GM21515 (cell line): ENCODE results near the gene PDCD2.
"Not testable (repeated sequence)": the region's sequence is repeated elsewhere in the genome, so short reads cannot be mapped to it uniquely, and the experiment has no call there.

Source experiments
- ATAC-seq: cut with Tn5 transposase; IDR thresholded peaks from one replicate; pipeline ENCODE4 v1.9.1; 2021; ENCODE audit not compliant: unreplicated experiment

The PDCD2 gene

GRCh38 chr6:170552765-170553533 is 31.5 kb downstream of the PDCD2 start, which contains the start of gene PSMB1:
Gene PSMB1, minus strand, starts transcription at chr6:170553307. Its CDS starts 65 bp downstream, at chr6:170553242.
- peak; percentile 56 for ATAC-seq

GRCh38 chr6:170545405-170545804 is 39.0 kb downstream of the PDCD2 start:
- ATAC-seq, result no peak

- ATAC-seq, result no peak
These were observed 42.3 kb downstream of the PDCD2 start for GRCh38 chr6:170542031-170542719.

GRCh38 chr6:170537329-170537728 is 47.1 kb downstream of the PDCD2 start:
- no peak for ATAC-seq

- ATAC-seq, result no peak
These were observed 47.8 kb downstream of the PDCD2 start for GRCh38 chr6:170536671-170537070.

GRCh38 chr6:170535004-170535403 is 49.4 kb downstream of the PDCD2 start:
- ATAC-seq, result no peak

GRCh38 chr6:170533792-170534191 is 50.6 kb downstream of the PDCD2 start:
- no peak for ATAC-seq

- ATAC-seq, result no peak
These were observed 51.5 kb downstream of the PDCD2 start for GRCh38 chr6:170532867-170533488.

GRCh38 chr6:170529839-170530469 is 54.5 kb downstream of the PDCD2 start:
- peak; percentile 69 for ATAC-seq

GRCh38 chr6:170527995-170528394 is 56.4 kb downstream of the PDCD2 start:
- ATAC-seq, result not testable (repeated sequence)

- ATAC-seq, result no peak
These were observed 58.6 kb downstream of the PDCD2 start for GRCh38 chr6:170525795-170526194.
